Activated naive CD8-positive, alpha-beta T cell treated with anti-CD3 and anti-CD28 coated beads, Interleukin-2, amount 10 ng/mL, durations not matched to agents 7 days and 5 days (primary cell): Measurements from ENCODE around the gene TRIM66. TPM values are rescaled to one million over a fixed set of nuclear protein-coding genes. Genes with fewer than 3 reads are reported as not detected.

Experiments used
- ATAC-seq: fragments of 150-1000 bp; cut with Tn5 transposase; one replicate; pipeline ENCODE4 v1.10.0; 2021; ENCODE audit warnings: low read depth, moderate library complexity
- POLR2A ChIA-PET: fragments of 350-600 bp; sonication (Branson Sonifier 250); formaldehyde crosslinking; loops from one replicate; lab custom pipeline; 2021; ENCODE audit warnings: antibody characterized with exemption; lab: Charles Lee
- DNase-seq: peaks from one replicate; pipeline ENCODE4 v3.0.0; 2021
- H3K27ac Mint-ChIP-seq: one replicate; pipeline ENCODE4 v1.8.0; 2022; ENCODE audit warnings: mild to moderate bottlenecking, mixed read lengths
- H3K27me3 Mint-ChIP-seq: one replicate; pipeline ENCODE4 v1.8.0; 2022; ENCODE audit warnings: mild to moderate bottlenecking, moderate library complexity, mixed read lengths
- H3K36me3 Mint-ChIP-seq: one replicate; pipeline ENCODE4 v1.8.0; 2021; ENCODE audit warnings: mild to moderate bottlenecking, mixed read lengths
- H3K4me1 Mint-ChIP-seq: one replicate; pipeline ENCODE4 v1.8.0; 2021; ENCODE audit warnings: mixed read lengths
- H3K4me3 Mint-ChIP-seq: one replicate; pipeline ENCODE4 v1.8.0; 2022; ENCODE audit warnings: mild to moderate bottlenecking, moderate library complexity, mixed read lengths
- H3K9me3 Mint-ChIP-seq: one replicate; pipeline ENCODE4 v1.8.0; 2021; ENCODE audit warnings: mixed read lengths
- total RNA-seq, 2 experiments: library from RNA; stranded (reverse); gene quantifications; one replicate each; pipeline ENCODE4 v1.2.3, GENCODE V29; 2021

Gene TRIM66
- total RNA-seq, 2 experiments from 2014 or later: 35.3 to 35.8 TPM

- Mint-ChIP-seq H3K9me3 (no peaks in the 10 kb centered on the region), H3K36me3 (no peaks in the 10 kb centered on the region), H3K4me3 (no peak overlapping the region), H3K4me1 (peaks cover 6% of the 10 kb centered on the region), H3K27ac (no peak overlapping the region), H3K27me3 (peaks cover 12% of the 10 kb centered on the region)
- DNase-seq: no peak
- POLR2A ChIA-PET: no interaction called here
- no peak for ATAC-seq
Measured at GRCh38 chr11:8720868-8721608, 38.6 kb upstream of the TRIM66 start.

- POLR2A ChIA-PET: no interaction called here
- DNase-seq (no peak), ATAC-seq (no peak)
- H3K4me1 Mint-ChIP-seq: peaks cover 6% of the 10 kb centered on the region
- H3K27ac Mint-ChIP-seq: no peak overlapping the region
- H3K27me3 Mint-ChIP-seq: peaks cover 12% of the 10 kb centered on the region
- H3K4me3 Mint-ChIP-seq: no peak overlapping the region
- H3K9me3 Mint-ChIP-seq: no peaks in the 10 kb centered on the region
- no peaks in the 10 kb centered on the region for H3K36me3 Mint-ChIP-seq
Measured at GRCh38 chr11:8720352-8720751, 37.9 kb upstream of the TRIM66 start.

- no peak overlapping the region for H3K27ac Mint-ChIP-seq
Measured at GRCh38 chr11:8719721-8720120, 37.3 kb upstream of the TRIM66 start.

GRCh38 chr11:8719211-8719649 is 36.8 kb upstream of the TRIM66 start:
- Mint-ChIP-seq H3K9me3 (no peaks in the 10 kb centered on the region), H3K4me3 (no peak overlapping the region), H3K27me3 (peaks cover 12% of the 10 kb centered on the region), H3K27ac (no peak overlapping the region), H3K4me1 (peaks cover 6% of the 10 kb centered on the region), H3K36me3 (no peaks in the 10 kb centered on the region)
- DNase-seq (no peak), ATAC-seq (no peak)
- POLR2A ChIA-PET: no interaction called here

More at GRCh38 chr11:8719721-8720120, 37.3 kb upstream of the TRIM66 start:
- DNase-seq: no peak
- Mint-ChIP-seq H3K9me3 (no peaks in the 10 kb centered on the region), H3K27me3 (peaks cover 12% of the 10 kb centered on the region), H3K4me3 (no peak overlapping the region), H3K36me3 (no peaks in the 10 kb centered on the region), H3K4me1 (peaks cover 6% of the 10 kb centered on the region)
- POLR2A ChIA-PET: no interaction called here
- no peak for ATAC-seq

GRCh38 chr11:8717876-8718753 is 35.6 kb upstream of the TRIM66 start:
- peaks cover 12% of the 10 kb centered on the region for H3K27me3 Mint-ChIP-seq
- no peak overlapping the region for H3K27ac Mint-ChIP-seq
- H3K9me3 Mint-ChIP-seq: no peaks in the 10 kb centered on the region
- no peak overlapping the region for H3K4me3 Mint-ChIP-seq
- no peak for ATAC-seq
- H3K36me3 Mint-ChIP-seq: no peaks in the 10 kb centered on the region
- peaks cover 6% of the 10 kb centered on the region for H3K4me1 Mint-ChIP-seq
- POLR2A ChIA-PET: no interaction called here
- no peak for DNase-seq

GRCh38 chr11:8717544-8717875 is 35.0 kb upstream of the TRIM66 start:
- no peaks in the 10 kb centered on the region for H3K36me3 Mint-ChIP-seq
- no peak for DNase-seq
- POLR2A ChIA-PET: no interaction called here
- no peak overlapping the region for H3K4me3 Mint-ChIP-seq
- no peak overlapping the region for H3K27ac Mint-ChIP-seq
- H3K9me3 Mint-ChIP-seq: no peaks in the 10 kb centered on the region
- ATAC-seq: no peak
- H3K4me1 Mint-ChIP-seq: peaks cover 6% of the 10 kb centered on the region
- H3K27me3 Mint-ChIP-seq: peaks cover 12% of the 10 kb centered on the region

- no peak for ATAC-seq
- no peak overlapping the region for H3K4me3 Mint-ChIP-seq
- no peak for DNase-seq
- H3K9me3 Mint-ChIP-seq: no peaks in the 10 kb centered on the region
- H3K36me3 Mint-ChIP-seq: no peaks in the 10 kb centered on the region
- peaks cover 7% of the 10 kb centered on the region for H3K27me3 Mint-ChIP-seq
- POLR2A ChIA-PET: no interaction called here
- H3K27ac Mint-ChIP-seq: no peak overlapping the region
- H3K4me1 Mint-ChIP-seq: peaks cover 6% of the 10 kb centered on the region
Measured at GRCh38 chr11:8715501-8715900, 33.0 kb upstream of the TRIM66 start.

GRCh38 chr11:8714622-8715225 is 32.3 kb upstream of the TRIM66 start:
- POLR2A ChIA-PET: no interaction called here

GRCh38 chr11:8713760-8714454 is 31.4 kb upstream of the TRIM66 start:
- H3K4me3 Mint-ChIP-seq: no peak overlapping the region
- H3K4me1 Mint-ChIP-seq: peaks cover 6% of the 10 kb centered on the region
- POLR2A ChIA-PET: no interaction called here
- peaks cover 2% of the 10 kb centered on the region for H3K27me3 Mint-ChIP-seq
- H3K36me3 Mint-ChIP-seq: no peaks in the 10 kb centered on the region
- no peak overlapping the region for H3K27ac Mint-ChIP-seq
- H3K9me3 Mint-ChIP-seq: no peaks in the 10 kb centered on the region
- ATAC-seq (no peak), DNase-seq (no peak)

More at GRCh38 chr11:8714622-8715225, 32.3 kb upstream of the TRIM66 start:
- DNase-seq (no peak), ATAC-seq (no peak)
- no peak overlapping the region for H3K27ac Mint-ChIP-seq
- no peaks in the 10 kb centered on the region for H3K9me3 Mint-ChIP-seq
- peaks cover 6% of the 10 kb centered on the region for H3K4me1 Mint-ChIP-seq
- no peak overlapping the region for H3K4me3 Mint-ChIP-seq
- no peaks in the 10 kb centered on the region for H3K36me3 Mint-ChIP-seq
- H3K27me3 Mint-ChIP-seq: peaks cover 2% of the 10 kb centered on the region

GRCh38 chr11:8712506-8712905 is 30.0 kb upstream of the TRIM66 start:
- no peak overlapping the region for H3K27ac Mint-ChIP-seq

GRCh38 chr11:8711895-8712442 is 29.5 kb upstream of the TRIM66 start:
- DNase-seq: no peak
- H3K27ac Mint-ChIP-seq: no peak overlapping the region
- H3K4me3 Mint-ChIP-seq: no peak overlapping the region
- POLR2A ChIA-PET: no interaction called here
- no peak for ATAC-seq
- no peaks in the 10 kb centered on the region for H3K4me1 Mint-ChIP-seq
- no peaks in the 10 kb centered on the region for H3K36me3 Mint-ChIP-seq
- no peaks in the 10 kb centered on the region for H3K9me3 Mint-ChIP-seq
- H3K27me3 Mint-ChIP-seq: no peaks in the 10 kb centered on the region

More at GRCh38 chr11:8712506-8712905, 30.0 kb upstream of the TRIM66 start:
- no peaks in the 10 kb centered on the region for H3K9me3 Mint-ChIP-seq
- no peak for DNase-seq
- no peak overlapping the region for H3K4me3 Mint-ChIP-seq
- H3K4me1 Mint-ChIP-seq: peaks cover 3% of the 10 kb centered on the region
- no peak for ATAC-seq
- no peaks in the 10 kb centered on the region for H3K27me3 Mint-ChIP-seq
- H3K36me3 Mint-ChIP-seq: no peaks in the 10 kb centered on the region
- POLR2A ChIA-PET: no interaction called here

- Mint-ChIP-seq H3K36me3 (peaks cover 2% of the 10 kb centered on the region), H3K4me1 (peaks cover 2% of the 10 kb centered on the region), H3K9me3 (no peaks in the 10 kb centered on the region), H3K4me3 (no peak overlapping the region), H3K27me3 (no peaks in the 10 kb centered on the region), H3K27ac (no peak overlapping the region)
- ATAC-seq (no peak), DNase-seq (no peak)
- POLR2A ChIA-PET: no interaction called here
Measured at GRCh38 chr11:8709777-8710176, 27.3 kb upstream of the TRIM66 start.
